Stimulated activated naive B cell treated with anti-CD40 and anti-IgM and Interleukin-4, amounts not matched to agents 10 μg/mL and 1 μg/mL and 100 μg/mL, for 72 hours (primary cell): Measurements from ENCODE around the gene AFF2.

Experiments used
- ATAC-seq, 2 donors: fragments of 150-1000 bp; cut with Tn5 transposase; replicated peaks; 2 replicates each; pipeline ENCODE4 v1.10.0; 2021; ENCODE audit warnings: moderate library complexity in 1 of 2
- DNase-seq: peaks from one replicate; pipeline ENCODE4 v3.0.0; 2021
- H3K27ac Mint-ChIP-seq: one replicate; pipeline ENCODE4 v1.8.0; 2022; ENCODE audit warnings: mild to moderate bottlenecking, mixed read lengths
- H3K27me3 Mint-ChIP-seq, 2 donors: one replicate each; pipeline ENCODE4 v1.8.0; 2022; ENCODE audit warnings: mixed read lengths in 2 of 2
- H3K36me3 Mint-ChIP-seq, 2 donors: one replicate each; pipeline ENCODE4 v1.8.0; 2022; ENCODE audit warnings: mixed read lengths in 2 of 2, mild to moderate bottlenecking in 1 of 2
- H3K4me1 Mint-ChIP-seq, 2 donors: one replicate each; pipeline ENCODE4 v1.8.0; 2022; ENCODE audit warnings: mixed read lengths in 2 of 2, mild to moderate bottlenecking in 1 of 2
- H3K4me3 Mint-ChIP-seq, 2 donors: one replicate each; pipeline ENCODE4 v1.8.0; 2022; ENCODE audit warnings: mild to moderate bottlenecking in 2 of 2, mixed read lengths in 2 of 2, moderate library complexity in 1 of 2
- H3K9me3 Mint-ChIP-seq, 2 donors: one replicate each; pipeline ENCODE4 v1.8.0; 2022; ENCODE audit warnings: mixed read lengths in 2 of 2, mild to moderate bottlenecking in 1 of 2

The AFF2 gene

DNA sequence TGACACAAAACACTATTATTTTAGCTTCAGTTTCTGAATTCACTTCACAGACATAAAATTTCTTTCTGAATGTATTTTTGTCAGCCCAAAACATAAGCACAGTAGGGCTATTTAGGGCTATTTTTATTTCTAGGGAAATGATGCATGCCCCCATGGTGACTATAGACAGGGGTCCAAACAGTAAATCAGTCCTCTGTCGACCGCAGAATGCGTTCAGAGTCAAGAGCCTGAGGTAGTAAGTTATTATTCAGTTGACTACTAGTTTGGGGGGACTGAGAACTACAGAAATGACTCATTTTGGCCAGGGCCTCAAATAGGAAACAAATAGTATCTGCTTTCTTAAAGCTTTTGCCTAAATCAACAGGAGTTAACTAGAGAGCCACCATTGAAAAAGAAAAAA is 414.4 kb downstream of the AFF2 start:
- Mint-ChIP-seq H3K4me3 (no peak overlapping the region), H3K9me3 (no peaks in the 10 kb centered on the region), H3K4me1 (no peaks in the 10 kb centered on the region), H3K27me3 (no peaks in the 10 kb centered on the region), H3K27ac (no peak overlapping the region), H3K36me3 (no peaks in the 10 kb centered on the region)
- no peak for DNase-seq
- no peak for ATAC-seq

- H3K27ac Mint-ChIP-seq = no peak overlapping the region
- ATAC-seq (no peak), DNase-seq (no peak)
- no peaks in the 10 kb centered on the region for H3K4me1 Mint-ChIP-seq
- no peaks in the 10 kb centered on the region for H3K27me3 Mint-ChIP-seq
- H3K9me3 Mint-ChIP-seq = no peaks in the 10 kb centered on the region
- H3K4me3 Mint-ChIP-seq = no peak overlapping the region
- no peaks in the 10 kb centered on the region for H3K36me3 Mint-ChIP-seq
Observed at GRCh38 chrX:148915474-148915873, 415.1 kb downstream of the AFF2 start.

DNA sequence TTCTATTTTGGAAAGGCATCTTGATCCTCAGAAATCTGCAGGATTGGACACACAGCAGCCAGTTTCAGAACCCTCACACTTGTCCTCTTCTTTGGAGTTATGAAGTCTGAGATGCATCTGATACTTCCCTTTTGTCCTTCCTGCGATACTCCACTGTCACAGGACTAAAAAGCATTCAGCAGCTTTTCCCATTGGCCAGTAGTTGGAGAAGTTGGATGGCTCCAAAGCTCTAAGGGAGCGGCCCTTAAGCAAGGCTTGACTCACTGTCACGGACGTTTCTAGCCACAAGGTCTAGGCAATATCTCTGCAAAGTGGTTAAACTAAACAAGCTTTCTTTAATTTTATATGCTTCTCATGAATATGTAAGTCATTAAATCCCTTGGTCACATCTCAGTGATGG is 417.0 kb downstream of the AFF2 start:
- no peaks in the 10 kb centered on the region for H3K4me1 Mint-ChIP-seq
- no peak for ATAC-seq
- H3K4me3 Mint-ChIP-seq = no peak overlapping the region

GRCh38 chrX:148923631-148924030 is 423.2 kb downstream of the AFF2 start:
- H3K9me3 Mint-ChIP-seq = no peaks in the 10 kb centered on the region
- H3K36me3 Mint-ChIP-seq = no peaks in the 10 kb centered on the region
- ATAC-seq (no peak), DNase-seq (no peak)
- no peaks in the 10 kb centered on the region for H3K4me1 Mint-ChIP-seq
- no peak overlapping the region for H3K4me3 Mint-ChIP-seq
- no peak overlapping the region for H3K27ac Mint-ChIP-seq
- no peaks in the 10 kb centered on the region for H3K27me3 Mint-ChIP-seq

More for the DNA sequence above, 417.0 kb downstream of the AFF2 start:
- no peaks in the 10 kb centered on the region for H3K36me3 Mint-ChIP-seq
- no peaks in the 10 kb centered on the region for H3K9me3 Mint-ChIP-seq
- H3K27ac Mint-ChIP-seq = no peak overlapping the region
- no peak for DNase-seq
- no peaks in the 10 kb centered on the region for H3K27me3 Mint-ChIP-seq

- Mint-ChIP-seq H3K27ac (no peak overlapping the region), H3K36me3 (no peaks in the 10 kb centered on the region), H3K27me3 (no peaks in the 10 kb centered on the region), H3K9me3 (no peaks in the 10 kb centered on the region), H3K4me1 (no peaks in the 10 kb centered on the region), H3K4me3 (no peak overlapping the region)
- no peak for ATAC-seq
- DNase-seq = no peak
Observed at GRCh38 chrX:148926371-148926770, 426.0 kb downstream of the AFF2 start.

DNA sequence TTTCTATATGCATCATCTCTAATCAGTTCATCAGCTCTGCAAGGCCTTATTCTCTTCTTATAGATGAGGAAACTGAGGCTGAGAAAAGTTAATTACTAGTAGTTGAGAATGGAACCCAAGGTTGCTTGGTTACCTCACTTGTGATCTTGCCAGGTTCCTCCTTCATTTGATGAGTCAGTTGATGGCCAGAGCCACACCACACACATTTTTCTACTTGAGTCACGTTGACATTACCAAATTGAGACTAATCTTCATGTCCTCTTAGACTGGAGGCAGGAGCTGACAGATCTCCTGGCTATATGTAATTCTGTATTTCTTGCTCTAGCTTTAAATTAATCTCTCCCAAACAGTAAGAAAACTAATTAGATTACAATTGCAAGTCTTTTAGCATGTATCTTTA is 428.4 kb downstream of the AFF2 start:
- Mint-ChIP-seq H3K4me3 (no peak overlapping the region), H3K36me3 (no peaks in the 10 kb centered on the region), H3K9me3 (no peaks in the 10 kb centered on the region), H3K4me1 (no peaks in the 10 kb centered on the region), H3K27ac (no peak overlapping the region), H3K27me3 (no peaks in the 10 kb centered on the region)
- ATAC-seq (no peak), DNase-seq (no peak)

GRCh38 chrX:148929686-148930085 is 429.3 kb downstream of the AFF2 start:
- no peak for ATAC-seq
- H3K27me3 Mint-ChIP-seq = no peaks in the 10 kb centered on the region
- H3K4me1 Mint-ChIP-seq = no peaks in the 10 kb centered on the region
- H3K27ac Mint-ChIP-seq = no peak overlapping the region
- DNase-seq = no peak
- H3K4me3 Mint-ChIP-seq = no peak overlapping the region
- no peaks in the 10 kb centered on the region for H3K36me3 Mint-ChIP-seq
- no peaks in the 10 kb centered on the region for H3K9me3 Mint-ChIP-seq

GRCh38 chrX:148930206-148930729 is 429.9 kb downstream of the AFF2 start:
- DNase-seq = no peak
- Mint-ChIP-seq H3K36me3 (no peaks in the 10 kb centered on the region), H3K9me3 (no peaks in the 10 kb centered on the region), H3K27ac (no peak overlapping the region), H3K4me3 (no peak overlapping the region), H3K27me3 (no peaks in the 10 kb centered on the region), H3K4me1 (no peaks in the 10 kb centered on the region)
- ATAC-seq = no peak

- Mint-ChIP-seq H3K36me3 (no peaks in the 10 kb centered on the region), H3K4me3 (no peak overlapping the region), H3K27ac (no peak overlapping the region), H3K4me1 (no peaks in the 10 kb centered on the region), H3K9me3 (no peaks in the 10 kb centered on the region), H3K27me3 (no peaks in the 10 kb centered on the region)
- ATAC-seq (no peak), DNase-seq (no peak)
Observed at GRCh38 chrX:148933881-148934280, 433.5 kb downstream of the AFF2 start.

DNA sequence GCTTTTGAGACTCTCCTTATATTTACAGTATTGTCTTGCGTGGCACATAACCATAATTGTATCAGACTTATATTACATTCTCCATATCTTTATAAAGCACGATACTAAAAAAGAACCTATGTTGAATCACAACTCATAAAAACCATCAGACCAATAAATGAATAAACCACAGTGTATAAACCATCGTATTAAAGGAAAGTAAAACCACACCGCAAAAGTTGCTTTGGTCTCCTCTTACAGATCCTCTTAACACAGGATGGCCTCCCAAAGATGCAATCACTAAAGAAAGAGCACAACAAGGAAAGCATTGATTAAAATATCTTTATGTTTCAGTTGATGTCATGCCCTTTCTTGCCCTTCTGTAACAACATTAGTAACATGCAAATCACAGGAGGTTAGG is 437.9 kb downstream of the AFF2 start:
- no peaks in the 10 kb centered on the region for H3K9me3 Mint-ChIP-seq
- H3K4me1 Mint-ChIP-seq = peaks cover 0 to 4% of the 10 kb centered on the region in 2 donors
- H3K4me3 Mint-ChIP-seq = no peak overlapping the region
- ATAC-seq = no peak
- H3K36me3 Mint-ChIP-seq = no peaks in the 10 kb centered on the region
- H3K27me3 Mint-ChIP-seq = no peaks in the 10 kb centered on the region
- H3K27ac Mint-ChIP-seq = no peak overlapping the region
- DNase-seq = no peak

- Mint-ChIP-seq H3K4me3 (no peak overlapping the region), H3K4me1 (peaks cover 0 to 4% of the 10 kb centered on the region in 2 donors), H3K9me3 (no peaks in the 10 kb centered on the region), H3K36me3 (no peaks in the 10 kb centered on the region), H3K27ac (no peak overlapping the region), H3K27me3 (no peaks in the 10 kb centered on the region)
- DNase-seq (no peak), ATAC-seq (no peak)
Observed at GRCh38 chrX:148940411-148940996, 440.1 kb downstream of the AFF2 start.

- ATAC-seq = no peak
- H3K9me3 Mint-ChIP-seq = no peaks in the 10 kb centered on the region
- H3K4me3 Mint-ChIP-seq = no peak overlapping the region
- H3K27me3 Mint-ChIP-seq = no peaks in the 10 kb centered on the region
- H3K4me1 Mint-ChIP-seq = peaks cover 0 to 4% of the 10 kb centered on the region in 2 donors
- H3K27ac Mint-ChIP-seq = no peak overlapping the region
- no peaks in the 10 kb centered on the region for H3K36me3 Mint-ChIP-seq
- DNase-seq = no peak
Observed at GRCh38 chrX:148942754-148943153, 442.3 kb downstream of the AFF2 start.

DNA sequence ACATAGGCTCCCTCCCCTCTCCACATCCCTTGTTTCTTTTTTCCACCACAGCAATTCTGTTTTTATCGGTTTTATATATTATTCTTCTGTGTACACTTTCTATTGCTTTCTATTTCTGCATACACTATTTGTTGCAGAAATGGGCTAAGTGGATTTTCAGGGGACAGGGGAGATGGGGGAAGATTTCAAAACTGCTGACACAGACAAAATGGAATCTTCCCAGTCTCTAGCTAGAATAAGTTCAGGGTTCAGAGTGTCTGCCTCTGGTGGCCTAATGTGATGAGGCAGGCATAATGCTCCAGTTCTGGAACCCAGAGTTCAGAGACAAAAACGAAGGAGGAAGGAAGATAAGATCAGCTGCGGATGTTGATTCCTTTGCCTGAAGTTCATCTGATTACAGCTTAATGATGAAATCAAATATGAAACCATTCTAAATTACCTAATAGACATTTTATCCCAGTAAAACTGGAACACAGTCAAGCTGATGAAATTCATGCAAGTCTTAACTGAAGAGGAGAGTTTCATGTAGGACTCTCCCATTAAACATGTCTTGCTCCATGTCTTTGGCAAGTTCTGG is 447.1 kb downstream of the AFF2 start:
- H3K27me3 Mint-ChIP-seq = no peaks in the 10 kb centered on the region
- no peak for DNase-seq
- H3K36me3 Mint-ChIP-seq = no peaks in the 10 kb centered on the region

GRCh38 chrX:148956352-148956751 is 455.9 kb downstream of the AFF2 start:
- Mint-ChIP-seq H3K36me3 (no peaks in the 10 kb centered on the region), H3K4me1 (no peaks in the 10 kb centered on the region), H3K4me3 (no peak overlapping the region), H3K27me3 (no peaks in the 10 kb centered on the region), H3K9me3 (no peaks in the 10 kb centered on the region), H3K27ac (no peak overlapping the region)
- no peak for ATAC-seq
- DNase-seq = no peak

More for the DNA sequence above, 447.1 kb downstream of the AFF2 start:
- Mint-ChIP-seq H3K27ac (no peak overlapping the region), H3K4me3 (no peak overlapping the region), H3K9me3 (no peaks in the 10 kb centered on the region), H3K4me1 (no peaks in the 10 kb centered on the region)
- ATAC-seq = no peak

DNA sequence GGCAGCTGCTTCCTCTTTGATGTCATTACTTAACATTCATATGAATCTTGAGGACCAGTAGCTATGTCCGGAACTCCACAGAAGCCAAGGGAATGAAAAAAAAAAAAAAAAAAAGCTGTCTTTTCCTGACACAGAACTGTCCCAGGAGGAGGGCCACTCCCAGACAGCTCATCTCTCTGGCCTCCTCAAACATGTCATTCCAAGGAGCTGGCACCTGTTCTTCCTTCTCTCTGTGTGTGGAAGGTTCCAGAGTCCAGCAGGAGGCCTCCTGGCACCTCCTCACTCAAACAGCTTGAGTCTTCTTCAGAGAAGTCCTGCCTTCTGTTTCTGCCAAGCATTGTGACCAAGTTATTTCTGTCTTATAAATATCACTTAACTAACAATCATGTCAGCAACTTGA is 458.5 kb downstream of the AFF2 start:
- ATAC-seq = no peak
- Mint-ChIP-seq H3K27me3 (no peaks in the 10 kb centered on the region), H3K9me3 (no peaks in the 10 kb centered on the region), H3K36me3 (no peaks in the 10 kb centered on the region), H3K27ac (no peak overlapping the region), H3K4me3 (no peak overlapping the region), H3K4me1 (no peaks in the 10 kb centered on the region)
- DNase-seq = no peak
